Coronary artery (tissue), 2 donors: Measurements from ENCODE around the gene FCHO1.

Source experiments
- DNase-seq: peaks from one replicate; pipeline ENCODE4 v3.0.0-alpha.2; 2017; ENCODE audit warnings: low spot score
- H3K27ac ChIP-seq, 2 donors: fragments of 200-600 bp; sonication (generic); one replicate each; pipeline ENCODE4 v1.5.1; 2016 to 2019
- H3K4me3 ChIP-seq: fragments of 200-600 bp; sonication (generic); 2 replicates; pipeline ENCODE4 v1.5.1; 2016; ENCODE audit warnings: mild to moderate bottlenecking, moderate library complexity
- CTCF ChIP-seq: fragments of 200-600 bp; sonication (generic); IDR thresholded peaks from one replicate; pipeline ENCODE4 v1.5.1; 2019; ENCODE audit warnings: antibody characterized with exemption

FCHO1 gene

GRCh38 chr19:17754634-17755442 lies 3.6 kb downstream of the FCHO1 start:
- Histone ChIP-seq H3K4me3 (no peak overlapping the region), H3K27ac (no peak overlapping the region)
- no peak for DNase-seq
- TF ChIP-seq CTCF: no peak

- no peak for TF ChIP-seq CTCF
- no peak for DNase-seq
- H3K4me3 ChIP-seq: no peak overlapping the region
- no peak overlapping the region for H3K27ac ChIP-seq
These were observed 4.2 kb downstream of the FCHO1 start for GRCh38 chr19:17755443-17755890.

DNA sequence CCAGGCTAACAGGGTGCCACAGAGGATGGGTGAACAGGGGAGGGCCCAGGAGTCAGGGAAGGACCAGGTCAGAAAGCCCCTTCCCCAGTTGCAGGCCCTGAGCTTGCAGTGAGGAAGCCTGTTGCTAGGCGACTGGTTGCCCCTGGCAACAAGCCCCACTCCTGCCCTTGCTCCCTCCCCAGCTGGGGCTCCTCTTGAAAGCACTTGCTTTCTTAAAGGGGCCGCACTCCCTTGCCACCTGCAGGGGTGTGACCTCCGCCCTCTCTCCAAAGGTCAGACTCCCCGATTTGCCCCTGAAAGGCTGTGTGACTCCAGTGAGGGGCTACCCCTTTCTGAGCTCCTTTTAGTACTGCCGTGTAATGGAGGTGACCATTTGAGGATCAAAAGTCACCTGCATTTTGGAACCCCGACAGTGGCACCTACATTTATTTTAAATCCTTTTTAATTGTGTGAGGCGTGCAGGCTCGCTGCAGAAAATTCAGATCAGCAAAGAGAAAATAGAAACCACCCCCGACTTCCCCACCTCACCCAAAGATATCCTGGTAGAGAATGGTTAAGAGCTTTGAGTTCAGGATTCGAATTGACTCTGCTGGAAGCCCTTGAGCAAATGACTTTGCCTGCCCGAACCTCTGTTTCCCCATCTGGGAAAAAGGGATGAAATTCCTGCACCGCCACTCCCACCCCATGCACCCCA lies 4.8 kb downstream of the FCHO1 start:
- DNase-seq: no peak
- H3K27ac ChIP-seq: no peak overlapping the region

DNA sequence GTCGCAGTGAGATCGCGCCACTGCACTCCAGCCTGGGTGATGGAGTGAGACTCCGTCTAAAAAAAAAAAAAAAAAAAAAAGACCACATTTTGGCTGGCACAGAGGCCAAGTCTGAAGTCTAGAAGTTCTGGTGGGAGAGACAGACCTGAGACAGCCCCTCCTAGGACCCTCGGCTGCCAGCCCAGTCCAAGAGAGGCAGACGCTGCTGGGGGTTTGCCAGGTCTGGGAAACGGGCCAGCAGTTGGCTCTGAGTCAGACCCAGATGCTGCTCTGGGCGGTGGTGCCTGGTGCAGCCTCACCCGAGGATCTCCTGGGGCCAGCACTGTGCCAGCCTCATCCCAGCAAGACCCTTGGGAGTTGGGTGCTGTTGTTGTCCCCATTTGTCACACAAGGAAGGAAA lies 5.8 kb downstream of the FCHO1 start:
- Histone ChIP-seq H3K27ac (no peak overlapping the region), H3K4me3 (no peak overlapping the region)
- DNase-seq: no peak
- TF ChIP-seq CTCF: no peak

More for the DNA sequence above, 4.8 kb downstream of the FCHO1 start:
- H3K4me3 ChIP-seq: no peak overlapping the region
- TF ChIP-seq CTCF: no peak

DNA sequence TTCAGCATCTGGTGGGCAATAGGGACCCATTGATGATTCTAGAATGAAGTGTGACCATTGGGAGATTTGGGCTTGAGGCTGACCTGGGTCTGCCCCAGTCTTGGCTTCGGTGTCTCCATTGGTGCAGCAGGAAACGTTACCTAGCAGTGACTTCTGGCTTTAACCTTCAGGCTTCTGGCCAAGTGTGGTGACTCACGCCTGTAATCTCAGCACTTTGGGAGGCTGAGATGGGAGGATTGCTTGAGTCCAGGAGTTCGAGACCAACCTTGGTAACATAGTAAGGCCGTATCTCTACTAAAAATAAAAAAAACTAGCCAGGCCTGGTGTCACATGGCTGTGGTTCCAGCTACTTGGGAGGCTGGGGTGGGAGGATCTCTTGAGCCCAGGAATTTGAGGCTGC lies 7.2 kb downstream of the FCHO1 start:
- DNase-seq: no peak
- H3K27ac ChIP-seq: no peak overlapping the region
- H3K4me3 ChIP-seq: no peak overlapping the region
- TF ChIP-seq CTCF: no peak

- H3K27ac ChIP-seq: no peak overlapping the region
- no peak for TF ChIP-seq CTCF
- no peak for DNase-seq
- H3K4me3 ChIP-seq: no peak overlapping the region
These were observed 9.9 kb downstream of the FCHO1 start for GRCh38 chr19:17761148-17761547.
